ENCODE data around the gene ZNF470. TPM values are rescaled to one million over a fixed set of nuclear protein-coding genes. Genes with fewer than 3 reads are reported as not detected.
A peak's percentile ranks its signal among the peaks of the same experiment; 100 is the strongest.

Gene ZNF470
- total and polyA plus RNA-seq, 9 of the 15 experiments (the other 6 are each of a cell fraction or from before 2014, with no cell fraction given) = 0.03 TPM; not detected in 8

DNA sequence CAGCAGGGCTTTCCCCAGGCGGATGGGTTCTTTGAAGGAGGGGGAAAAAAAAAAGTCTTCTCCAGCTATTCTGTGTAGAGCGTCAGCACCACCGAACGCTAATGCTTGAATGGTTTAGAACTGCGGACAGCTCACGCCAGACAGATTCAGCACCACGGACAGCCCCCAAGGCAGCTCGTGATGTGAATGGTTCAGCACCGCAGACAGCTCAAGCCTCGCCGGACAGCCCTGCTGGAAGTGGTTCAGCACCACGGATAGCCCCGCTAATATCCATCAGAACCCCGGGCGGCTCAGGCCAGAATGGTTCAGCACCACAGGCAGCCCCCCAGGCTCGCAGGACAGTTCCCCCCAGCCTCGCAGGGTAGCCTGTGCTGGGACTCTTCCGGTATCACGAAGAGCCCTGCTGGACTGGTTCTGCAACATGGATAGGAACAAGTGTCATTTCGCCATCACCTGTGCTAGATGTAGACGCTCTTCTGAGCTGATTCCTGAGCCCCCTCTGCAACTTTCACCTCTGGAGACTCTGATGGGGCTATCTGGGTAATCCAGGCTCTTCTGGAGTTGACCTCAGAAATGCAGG is 70.8 kb downstream of the ZNF470 start (continued):
- TF ChIP-seq ZNF174 (CRISPR knock-in tag; IDR thresholded peaks at IDR 0.05) = no peak
- no peak for TF ChIP-seq HMG20A (CRISPR knock-in tag; conservative IDR thresholded peaks at IDR 0.05)
- no peak for TF ChIP-seq MGA (IDR thresholded peaks at IDR 0.05)
- TF ChIP-seq CREB1 (IDR thresholded peaks at IDR 0.05) = no peak
- TF ChIP-seq CREB1 (CRISPR knock-in tag; IDR thresholded peaks at IDR 0.05) = 0 out of 2 replicates have a peak, but pooled peaks have one; percentile 25
- 0 out of 2 replicates have a peak, but pooled peaks have one; percentile 39 for TF ChIP-seq ZNF311 (CRISPR knock-in tag; IDR thresholded peaks at IDR 0.05)
- TF ChIP-seq, protein P1, sequence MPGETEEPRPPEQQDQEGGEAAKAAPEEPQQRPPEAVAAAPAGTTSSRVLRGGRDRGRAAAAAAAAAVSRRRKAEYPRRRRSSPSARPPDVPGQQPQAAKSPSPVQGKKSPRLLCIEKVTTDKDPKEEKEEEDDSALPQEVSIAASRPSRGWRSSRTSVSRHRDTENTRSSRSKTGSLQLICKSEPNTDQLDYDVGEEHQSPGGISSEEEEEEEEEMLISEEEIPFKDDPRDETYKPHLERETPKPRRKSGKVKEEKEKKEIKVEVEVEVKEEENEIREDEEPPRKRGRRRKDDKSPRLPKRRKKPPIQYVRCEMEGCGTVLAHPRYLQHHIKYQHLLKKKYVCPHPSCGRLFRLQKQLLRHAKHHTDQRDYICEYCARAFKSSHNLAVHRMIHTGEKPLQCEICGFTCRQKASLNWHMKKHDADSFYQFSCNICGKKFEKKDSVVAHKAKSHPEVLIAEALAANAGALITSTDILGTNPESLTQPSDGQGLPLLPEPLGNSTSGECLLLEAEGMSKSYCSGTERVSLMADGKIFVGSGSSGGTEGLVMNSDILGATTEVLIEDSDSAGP (CRISPR knock-in tag; IDR thresholded peaks at IDR 0.05) = no peak
- no peak for TF ChIP-seq ID3 (CRISPR knock-in tag; IDR thresholded peaks at IDR 0.05)
- no peak for TF ChIP-seq ID3 (tag; IDR thresholded peaks at IDR 0.05)
- no peak for TF ChIP-seq MTA2 (IDR thresholded peaks at IDR 0.05; ENCODE audit: low read depth)
- no peak for TF ChIP-seq HEY1 (CRISPR knock-in tag; IDR thresholded peaks at IDR 0.05; ENCODE audit: borderline replicate concordance)
- no peak for TF ChIP-seq ZNF239 (CRISPR knock-in tag; IDR thresholded peaks at IDR 0.05)
- 0 out of 2 replicates have a peak, but pooled peaks have one; percentile 19 for TF ChIP-seq HCFC1 (IDR thresholded peaks at IDR 0.05; ENCODE audit: low read depth, low read length)

Measured in K562 (cell line).